HG03520 (cell line): ENCODE data around the gene TMPRSS6.
"Not testable (repeated sequence)": the region's sequence is repeated elsewhere in the genome, so short reads cannot be mapped to it uniquely, and the experiment has no call there.

Source experiments
- ATAC-seq: cut with Tn5 transposase; IDR thresholded peaks from one replicate; pipeline ENCODE4 v1.9.1; 2021; ENCODE audit warnings: mild to moderate bottlenecking, moderate library complexity; ENCODE audit not compliant: unreplicated experiment

The TMPRSS6 gene

GRCh38 chr22:37090920-37091695 lies 18.4 kb downstream of the TMPRSS6 start:
- ATAC-seq: no peak

- ATAC-seq: no peak
Measured at GRCh38 chr22:37089434-37089833, 20.1 kb downstream of the TMPRSS6 start.

DNA sequence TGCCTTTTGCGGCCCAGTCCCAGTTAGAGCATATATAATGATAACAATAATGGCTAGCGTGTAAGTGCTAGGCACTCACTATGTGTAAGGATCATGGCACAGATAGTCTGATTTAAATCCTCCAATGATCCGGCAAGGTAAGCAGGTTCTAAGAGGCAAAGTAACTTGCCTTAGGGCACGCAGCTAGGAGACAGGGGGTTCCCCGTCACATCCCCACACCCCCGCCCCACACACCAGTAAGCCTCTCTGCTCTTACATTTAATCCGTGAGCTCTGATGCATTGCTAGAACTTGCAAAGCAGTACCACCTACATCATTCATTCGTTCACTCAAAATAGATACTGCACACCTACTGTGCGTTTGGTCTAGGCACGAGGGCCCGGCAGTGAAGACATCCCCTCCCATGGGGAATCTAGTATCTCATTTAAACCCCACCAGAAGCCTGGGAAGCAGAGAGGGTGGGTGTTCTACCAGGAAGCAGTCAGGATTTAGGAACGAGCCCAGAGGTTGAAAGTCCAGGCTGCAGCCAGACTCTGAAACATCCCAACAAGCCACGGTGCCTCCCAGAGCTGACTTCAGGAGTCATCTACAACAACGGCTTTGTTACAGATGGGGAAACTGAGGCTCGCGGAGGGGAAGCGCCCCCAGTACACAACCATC lies 20.6 kb downstream of the TMPRSS6 start:
- no peak for ATAC-seq

DNA sequence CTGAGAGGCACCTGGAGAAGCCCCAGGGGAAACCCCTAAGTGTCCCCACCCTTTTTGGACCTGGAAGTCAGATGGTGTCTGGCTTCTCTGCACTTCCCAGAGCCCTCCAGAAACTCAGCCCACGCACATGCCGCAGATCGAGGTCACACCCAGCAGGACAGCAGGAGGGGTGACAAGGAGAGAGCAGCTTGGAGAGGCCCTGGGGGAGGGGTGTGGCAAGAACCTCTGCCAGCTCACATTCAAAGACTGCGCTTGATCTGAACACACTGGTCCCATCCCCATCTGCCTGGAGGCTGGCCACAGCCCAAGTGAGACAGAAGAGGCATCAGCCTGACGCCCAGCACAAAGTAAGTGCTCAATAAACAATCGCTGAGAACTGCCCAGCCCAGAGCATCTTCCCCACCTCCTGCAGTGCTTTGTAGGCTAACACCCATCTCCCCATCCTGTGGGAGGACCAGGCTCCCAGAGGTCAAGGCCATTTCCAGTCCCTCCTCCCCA lies 21.4 kb downstream of the TMPRSS6 start:
- no peak for ATAC-seq

GRCh38 chr22:37086184-37086583 lies 23.3 kb downstream of the TMPRSS6 start:
- ATAC-seq: no peak

GRCh38 chr22:37084385-37084784 lies 25.1 kb downstream of the TMPRSS6 start:
- ATAC-seq: no peak

DNA sequence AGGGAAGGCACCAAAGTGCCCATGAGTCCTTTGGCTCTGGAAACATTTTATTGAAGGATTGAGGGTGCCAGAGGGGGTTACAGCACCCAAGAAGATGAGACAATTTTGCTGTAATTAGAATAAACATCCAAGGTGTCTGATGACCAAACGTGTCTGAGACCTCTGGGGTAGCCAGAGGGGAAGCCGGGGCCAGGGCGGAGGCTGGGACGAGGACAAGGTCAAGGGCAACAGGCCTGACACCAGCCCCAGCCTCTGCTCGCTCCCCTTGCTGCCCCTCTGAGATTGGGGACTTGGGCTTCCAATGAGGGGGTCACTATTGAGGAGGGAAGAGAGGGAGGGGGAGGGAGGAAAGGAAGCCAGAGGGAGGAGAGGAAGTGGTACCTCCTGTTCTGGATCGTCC lies 25.6 kb downstream of the TMPRSS6 start:
- no peak for ATAC-seq

DNA sequence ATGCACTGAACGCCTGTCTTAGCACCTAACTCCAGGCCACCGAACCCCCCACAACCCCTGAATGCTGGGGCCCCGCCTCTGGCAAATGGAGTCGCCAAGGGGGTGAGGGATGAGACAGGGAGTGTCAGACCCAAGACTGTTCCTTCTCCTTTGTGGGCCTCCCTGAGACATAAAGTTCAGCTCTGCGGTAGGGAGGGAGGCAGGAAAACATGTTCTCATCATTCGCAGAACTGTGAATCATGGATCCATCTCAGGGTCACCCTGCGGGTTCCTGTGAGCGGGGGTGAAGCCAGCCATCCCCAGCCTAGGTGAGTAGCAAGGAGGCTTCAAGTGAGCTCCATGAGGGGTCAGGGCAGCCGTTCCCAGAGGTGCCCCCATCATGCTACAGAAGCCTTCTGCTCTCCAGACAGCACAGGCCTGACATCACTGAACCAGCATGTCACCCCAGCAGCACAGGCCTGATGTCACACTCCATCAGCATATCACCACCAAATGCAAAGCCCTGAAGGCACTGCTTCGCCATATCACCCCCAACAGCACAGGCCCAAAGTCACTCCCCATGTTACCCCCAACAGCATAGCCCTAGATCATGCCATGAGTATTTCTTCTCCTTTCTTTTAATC lies 27.2 kb downstream of the TMPRSS6 start:
- ATAC-seq: no peak

DNA sequence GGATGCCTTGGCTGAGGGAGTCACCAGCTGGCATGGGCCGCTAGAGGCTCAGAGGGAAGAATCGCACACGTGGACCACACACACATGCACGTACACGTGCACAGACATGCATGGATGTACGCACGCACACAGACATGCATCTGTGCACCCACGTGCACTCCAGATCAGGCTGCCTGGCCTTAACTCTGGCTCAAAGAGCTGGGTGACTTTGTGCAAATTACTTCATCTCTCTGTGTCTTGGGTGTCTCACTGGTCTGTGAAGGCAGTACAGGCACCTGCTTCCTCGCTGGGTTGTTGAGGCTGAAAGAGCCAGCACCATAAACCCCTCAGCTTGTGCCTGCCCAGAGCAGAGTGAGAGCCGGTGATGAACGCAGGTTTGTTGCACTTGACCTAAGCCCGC lies 28.7 kb downstream of the TMPRSS6 start:
- ATAC-seq: no peak

GRCh38 chr22:37080438-37080837 lies 29.1 kb downstream of the TMPRSS6 start:
- no peak for ATAC-seq

- no peak for ATAC-seq
Measured at GRCh38 chr22:37079668-37080171, 29.8 kb downstream of the TMPRSS6 start.

GRCh38 chr22:37079158-37079557 lies 30.4 kb downstream of the TMPRSS6 start:
- no peak for ATAC-seq

DNA sequence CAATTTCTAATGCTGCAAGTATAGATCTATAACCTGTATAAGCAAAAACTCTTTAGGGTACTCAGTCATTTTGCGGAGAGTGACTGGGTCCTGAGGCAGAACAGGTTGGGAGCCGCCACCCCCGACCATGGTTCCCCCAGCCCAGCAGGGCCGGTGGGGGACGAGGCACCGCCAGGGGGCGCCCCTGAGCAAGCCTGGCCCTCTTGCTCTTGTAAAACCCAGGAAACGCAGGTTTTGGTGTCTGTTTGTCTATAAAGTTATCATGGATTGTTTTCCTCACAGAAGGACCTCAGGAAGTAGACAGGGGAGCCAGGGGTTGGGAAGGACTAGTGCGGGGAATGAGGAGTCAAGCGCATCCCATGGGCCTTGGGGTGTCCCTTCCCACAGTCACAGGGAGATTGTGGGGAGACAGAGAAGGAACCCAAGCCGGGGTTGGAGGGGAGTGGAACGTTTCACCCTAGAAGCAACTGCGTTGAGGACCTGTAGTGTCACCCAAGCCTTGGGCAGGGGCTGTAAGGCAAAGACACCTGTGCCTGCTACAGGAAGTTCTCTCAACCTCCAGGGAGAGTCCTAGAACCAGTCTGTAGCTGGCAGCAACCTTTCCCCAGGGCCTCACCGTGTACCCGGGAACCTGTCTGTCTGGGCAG lies 31.6 kb downstream of the TMPRSS6 start:
- ATAC-seq: no peak

GRCh38 chr22:37075822-37076433 lies 33.6 kb downstream of the TMPRSS6 start:
- no peak for ATAC-seq

DNA sequence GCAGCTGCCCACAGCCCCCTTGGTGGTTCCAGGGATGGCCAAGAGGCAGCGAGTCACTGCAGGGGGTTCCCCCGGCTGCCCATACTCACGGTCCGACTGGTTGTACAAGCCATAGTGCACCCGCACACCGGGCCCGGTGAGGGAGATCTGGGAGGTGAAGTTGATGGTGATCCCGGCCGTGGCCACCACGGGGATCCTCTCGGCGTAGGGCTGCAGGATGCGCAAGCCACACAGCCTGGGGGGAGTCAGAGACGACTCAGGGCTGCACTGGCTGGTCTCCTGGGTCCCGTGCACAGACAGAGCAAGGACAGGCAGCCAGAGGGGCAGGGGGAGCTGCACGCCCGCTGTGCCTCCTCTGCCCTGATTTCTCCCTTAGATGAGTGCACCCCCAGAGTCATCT lies 34.5 kb downstream of the TMPRSS6 start:
- ATAC-seq: no peak

DNA sequence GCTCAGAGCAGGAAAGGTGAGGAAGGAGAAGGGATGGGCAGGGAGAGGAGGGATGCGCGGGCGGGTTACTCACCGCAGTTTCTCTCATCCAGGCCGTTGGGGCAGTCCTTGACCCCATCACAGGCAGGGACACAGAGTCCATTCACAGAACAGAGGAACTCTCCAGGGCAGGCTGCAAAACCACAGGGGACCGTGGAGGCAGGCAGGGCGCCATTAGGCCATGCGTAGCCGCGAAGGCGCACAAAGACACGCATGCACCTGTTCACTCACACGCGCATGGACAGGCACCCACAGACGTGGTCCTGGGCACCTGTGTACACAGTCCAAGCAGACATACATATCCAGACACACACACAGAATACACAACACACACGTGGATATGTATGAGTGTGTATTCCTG lies 35.0 kb downstream of the TMPRSS6 start:
- no peak for ATAC-seq

DNA sequence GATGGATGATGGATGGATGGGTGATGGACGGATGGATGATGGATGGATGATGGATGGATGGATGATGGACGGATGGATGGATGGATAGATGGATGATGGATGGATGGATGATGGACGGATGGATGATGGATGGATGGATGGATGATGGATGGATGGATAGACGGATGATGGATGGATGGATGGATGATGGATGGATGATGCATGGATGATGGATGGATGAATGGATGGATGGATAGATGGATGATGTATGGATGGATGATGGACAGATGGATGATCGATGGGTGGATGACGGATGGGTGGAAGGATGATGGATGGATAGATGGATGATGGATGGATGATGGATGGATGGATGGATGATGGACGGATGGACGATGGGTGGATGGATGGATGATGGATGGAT lies 36.8 kb downstream of the TMPRSS6 start:
- ATAC-seq: no peak

GRCh38 chr22:37071850-37072592 lies 37.5 kb downstream of the TMPRSS6 start:
- not testable (repeated sequence) for ATAC-seq

- ATAC-seq: no peak
Measured at GRCh38 chr22:37070744-37071143, 38.8 kb downstream of the TMPRSS6 start.

- no peak for ATAC-seq
Measured at GRCh38 chr22:37070334-37070733, 39.2 kb downstream of the TMPRSS6 start.
